Measurements from ENCODE around the gene RAD23B. TPM values are rescaled to one million over a fixed set of nuclear protein-coding genes. Genes with fewer than 3 reads are reported as not detected.

Gene RAD23B
- total and polyA plus RNA-seq, 2 of the 13 experiments (the other 11 are each of a cell fraction or from before 2014, with no cell fraction given): 133 to 156 TPM

- TF ChIP-seq ZBTB8A (CRISPR knock-in tag; IDR thresholded peaks at IDR 0.05; ENCODE audit: borderline replicate concordance, low read depth) (no peak), CREB3 (CRISPR knock-in tag; IDR thresholded peaks at IDR 0.05) (no peak; the same call in 1 of the 2 replicates), SOX13 (IDR thresholded peaks at IDR 0.05) (no peak), SOX13 (CRISPR knock-in tag; conservative IDR thresholded peaks at IDR 0.05 in 1 of 2, IDR thresholded peaks at IDR 0.05 in 1 of 2) (0 out of 4 replicates have a peak, but pooled peaks of 1 of the 2 experiments have one; percentile 16), ZSCAN22 (CRISPR knock-in tag; IDR thresholded peaks at IDR 0.05) (peak; percentile 24; the same call in 1 of the 2 replicates), CREM (IDR thresholded peaks at IDR 0.05) (no peak), CREM (CRISPR knock-in tag; IDR thresholded peaks at IDR 0.05) (no peak), DR1 (CRISPR knock-in tag; IDR thresholded peaks at IDR 0.05) (no peak), PAXIP1 (CRISPR knock-in tag; conservative IDR thresholded peaks at IDR 0.05) (no peak), CAMTA2 (CRISPR knock-in tag; IDR thresholded peaks at IDR 0.05; ENCODE audit: borderline replicate concordance) (0 out of 2 replicates have a peak, but pooled peaks have one; percentile 8), ZNF354B (CRISPR knock-in tag; IDR thresholded peaks at IDR 0.05) (0 out of 2 replicates have a peak, but pooled peaks have one; percentile 14), ZSCAN5A (CRISPR knock-in tag; IDR thresholded peaks at IDR 0.05; ENCODE audit: borderline replicate concordance) (no peak), SALL2 (CRISPR knock-in tag; IDR thresholded peaks at IDR 0.05) (0 out of 2 replicates have a peak, but pooled peaks have one; percentile 51), CHD2 (IDR thresholded peaks at IDR 0.05; ENCODE audit: low read depth, low read length) (peak; percentile 65), THAP8 (CRISPR knock-in tag; IDR thresholded peaks at IDR 0.05; ENCODE audit: borderline replicate concordance) (no peak)
- TF ChIP-seq, protein P1, sequence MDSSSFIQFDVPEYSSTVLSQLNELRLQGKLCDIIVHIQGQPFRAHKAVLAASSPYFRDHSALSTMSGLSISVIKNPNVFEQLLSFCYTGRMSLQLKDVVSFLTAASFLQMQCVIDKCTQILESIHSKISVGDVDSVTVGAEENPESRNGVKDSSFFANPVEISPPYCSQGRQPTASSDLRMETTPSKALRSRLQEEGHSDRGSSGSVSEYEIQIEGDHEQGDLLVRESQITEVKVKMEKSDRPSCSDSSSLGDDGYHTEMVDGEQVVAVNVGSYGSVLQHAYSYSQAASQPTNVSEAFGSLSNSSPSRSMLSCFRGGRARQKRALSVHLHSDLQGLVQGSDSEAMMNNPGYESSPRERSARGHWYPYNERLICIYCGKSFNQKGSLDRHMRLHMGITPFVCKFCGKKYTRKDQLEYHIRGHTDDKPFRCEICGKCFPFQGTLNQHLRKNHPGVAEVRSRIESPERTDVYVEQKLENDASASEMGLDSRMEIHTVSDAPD (CRISPR knock-in tag; IDR thresholded peaks at IDR 0.05): 0 out of 2 replicates have a peak, but pooled peaks have one; percentile 25
- TF ChIP-seq, protein P2, sequence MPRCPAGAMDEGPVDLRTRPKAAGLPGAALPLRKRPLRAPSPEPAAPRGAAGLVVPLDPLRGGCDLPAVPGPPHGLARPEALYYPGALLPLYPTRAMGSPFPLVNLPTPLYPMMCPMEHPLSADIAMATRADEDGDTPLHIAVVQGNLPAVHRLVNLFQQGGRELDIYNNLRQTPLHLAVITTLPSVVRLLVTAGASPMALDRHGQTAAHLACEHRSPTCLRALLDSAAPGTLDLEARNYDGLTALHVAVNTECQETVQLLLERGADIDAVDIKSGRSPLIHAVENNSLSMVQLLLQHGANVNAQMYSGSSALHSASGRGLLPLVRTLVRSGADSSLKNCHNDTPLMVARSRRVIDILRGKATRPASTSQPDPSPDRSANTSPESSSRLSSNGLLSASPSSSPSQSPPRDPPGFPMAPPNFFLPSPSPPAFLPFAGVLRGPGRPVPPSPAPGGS (CRISPR knock-in tag; IDR thresholded peaks at IDR 0.05): 0 out of 2 replicates have a peak, but pooled peaks have one; percentile 67
These were observed 841 bp downstream of the RAD23B start (continued) for GRCh38 chr9:107283623-107284616.

All from HepG2 (cell line).